Suppressor macrophage treated with lipopolysaccharide for 1 hour (primary cell): ENCODE results near the gene KCNE1.
"Not testable (repeated sequence)": the region's sequence is repeated elsewhere in the genome, so short reads cannot be mapped to it uniquely, and the experiment has no call there.

Source experiments
- DNase-seq, 3 donors: peaks; one replicate each; pipeline ENCODE4 v3.0.0-alpha.2; 2020 to 2022

KCNE1 gene

DNA sequence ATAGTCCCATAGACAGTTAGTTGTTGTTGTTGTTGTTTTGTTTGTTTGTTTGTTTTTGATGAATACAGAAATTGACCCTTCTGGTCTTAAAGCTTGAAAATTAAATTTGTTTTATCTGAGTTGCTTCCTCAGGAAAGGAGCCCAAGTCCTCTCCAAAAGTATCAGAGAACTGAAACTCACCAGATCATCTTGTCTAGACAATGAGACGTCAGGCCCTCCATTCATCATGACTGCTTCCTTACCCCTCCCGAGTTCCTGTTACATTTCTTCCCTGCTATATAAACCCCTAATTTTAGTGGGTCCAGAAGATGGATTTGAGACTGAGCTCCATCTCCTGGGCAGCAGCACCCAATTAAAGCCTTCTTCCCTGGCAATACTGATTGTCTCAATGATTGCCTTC lies 105.3 kb downstream of the KCNE1 start:
- DNase-seq, result not testable (repeated sequence)

DNA sequence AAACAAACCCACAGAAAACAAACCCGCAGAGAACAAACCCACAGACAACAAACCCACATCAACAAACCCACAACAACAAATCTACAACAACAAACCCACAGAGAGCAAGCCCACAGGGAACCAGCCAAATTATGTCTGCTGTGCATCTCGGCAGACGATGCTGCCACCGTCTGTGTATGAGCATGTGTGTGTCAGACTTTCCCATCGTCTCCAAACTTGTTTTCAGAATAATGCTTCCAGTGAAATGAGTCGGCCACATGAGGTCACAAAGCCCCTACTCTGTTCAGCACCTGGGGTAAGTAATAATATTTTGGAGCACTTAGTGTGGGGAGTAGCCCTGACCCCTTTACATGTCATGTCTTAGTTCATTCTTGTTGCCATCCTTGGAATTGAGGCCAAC lies 105.9 kb downstream of the KCNE1 start:
- not testable (repeated sequence) for DNase-seq

- not testable (repeated sequence) for DNase-seq
Observed at GRCh38 chr21:34405686-34406085, 106.3 kb downstream of the KCNE1 start.

DNA sequence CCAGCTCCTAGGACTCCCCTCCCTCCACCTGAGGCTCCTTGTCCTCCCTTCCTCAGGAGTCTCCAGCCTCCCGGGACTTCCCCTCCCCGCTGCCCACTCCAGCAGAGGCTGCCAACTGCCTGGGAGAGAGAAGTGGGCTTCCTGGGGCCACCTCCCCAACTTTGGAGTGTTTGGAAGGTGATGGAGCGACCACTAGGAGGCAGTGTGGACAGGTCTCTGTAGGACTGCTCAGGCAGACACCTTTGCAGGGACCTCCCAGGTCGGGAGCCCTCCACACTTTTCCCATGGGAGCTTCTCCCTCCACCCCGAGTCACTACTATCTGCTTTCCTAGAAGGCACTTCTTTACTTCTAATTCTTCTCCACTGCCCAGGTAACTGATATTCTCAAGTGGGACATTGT lies 107.3 kb downstream of the KCNE1 start:
- not testable (repeated sequence) for DNase-seq

GRCh38 chr21:34400522-34400921 lies 111.5 kb downstream of the KCNE1 start:
- not testable (repeated sequence) for DNase-seq
